Hypothalamus (tissue), 51 donors: ENCODE measurements around the gene FXYD5.

Experiments used
- DNase-seq, 51 donors: peaks; one replicate each; lab custom pipeline; 2025; lab: John Stamatoyannopoulos, UW

Gene FXYD5

DNA sequence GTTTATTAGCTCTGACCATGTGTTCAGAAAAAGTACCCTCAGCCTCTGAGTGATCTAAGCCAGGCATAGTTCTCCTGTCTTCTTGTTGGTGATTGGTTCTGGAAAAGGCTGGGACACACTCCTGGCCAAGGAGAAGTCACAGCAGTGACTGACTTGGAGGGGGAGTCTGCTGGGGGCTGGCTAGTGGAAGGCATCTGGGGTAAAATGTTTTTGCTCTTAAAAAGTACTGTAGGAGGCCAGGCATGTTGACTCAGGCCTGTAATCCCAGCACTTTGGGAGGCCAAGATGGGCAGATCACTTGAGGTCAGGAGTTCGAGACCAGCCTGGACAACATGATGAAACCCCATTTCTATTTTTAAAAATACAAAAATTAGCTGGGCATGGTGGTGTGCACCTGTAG, 52.3 kb downstream of the FXYD5 start:
- no peak for DNase-seq

- DNase-seq = no peak
Measured at GRCh38 chr19:35207391-35207871, 52.9 kb downstream of the FXYD5 start.

- DNase-seq = no peak
Measured at GRCh38 chr19:35208121-35208520, 53.6 kb downstream of the FXYD5 start.

GRCh38 chr19:35209646-35210045, 55.1 kb downstream of the FXYD5 start:
- no peak for DNase-seq

- no peak for DNase-seq
Measured at GRCh38 chr19:35211545-35212230, 57.2 kb downstream of the FXYD5 start.

DNA sequence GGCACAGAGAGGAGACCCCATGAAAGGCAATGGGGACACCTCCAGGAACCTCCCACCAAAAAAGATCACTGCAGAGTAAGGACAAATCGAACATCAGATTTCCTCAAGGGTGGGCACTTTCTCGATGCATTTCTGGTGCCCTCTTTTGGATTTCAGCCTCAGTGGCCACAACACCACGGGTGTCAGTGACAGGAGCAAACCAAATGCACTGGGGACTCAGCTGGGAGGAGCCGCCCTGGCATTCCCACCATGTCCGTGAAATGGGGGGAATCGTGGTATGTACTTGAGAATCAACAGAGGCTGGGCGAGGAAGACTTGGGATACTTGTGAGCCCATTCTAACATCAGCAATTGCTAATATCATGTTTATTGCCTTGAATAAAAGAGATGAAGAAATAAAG, 57.7 kb downstream of the FXYD5 start:
- DNase-seq = no peak

GRCh38 chr19:35213663-35214632, 59.4 kb downstream of the FXYD5 start:
- DNase-seq = peak in 2 of 51 donors; percentile 14

- no peak for DNase-seq
Measured at GRCh38 chr19:35214766-35215422, 60.4 kb downstream of the FXYD5 start.

GRCh38 chr19:35216016-35216832, 61.7 kb downstream of the FXYD5 start:
- DNase-seq = no peak

GRCh38 chr19:35216833-35217648, 62.5 kb downstream of the FXYD5 start:
- DNase-seq = peak in 3 of 51 donors; percentile 2 to 29 (median 14)

- no peak for DNase-seq
Measured at GRCh38 chr19:35217649-35217990, 63.1 kb downstream of the FXYD5 start.

DNA sequence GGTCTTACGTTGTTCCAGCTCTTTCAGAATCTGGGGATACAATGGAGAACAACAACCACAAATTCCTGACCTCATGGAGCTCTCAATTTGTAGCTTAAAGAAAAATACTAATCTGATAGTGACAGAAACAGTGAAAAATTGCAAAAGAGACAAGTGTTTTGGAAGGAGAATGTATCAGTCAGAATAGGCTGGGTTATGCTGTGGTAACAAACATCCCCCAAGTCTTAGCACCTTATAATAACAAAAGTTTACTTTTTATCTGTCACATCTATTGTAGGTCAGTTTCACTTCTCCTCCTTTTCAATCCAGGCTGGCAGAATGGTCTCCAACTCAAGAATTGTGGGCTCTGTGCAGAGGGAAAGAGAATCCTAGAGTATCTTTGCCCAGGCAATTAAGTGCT, 64.5 kb downstream of the FXYD5 start:
- no peak for DNase-seq
